GM10266 (cell line): ENCODE data around the gene SAP30BP.

Source experiments
- DNase-seq: peaks from one replicate; pipeline ENCODE4 v3.0.0; 2012; ENCODE audit errors: extremely low spot score
- CTCF ChIP-seq: IDR thresholded peaks from 2 replicates; pipeline ENCODE4 v1.5.1; 2012; ENCODE audit warnings: mild to moderate bottlenecking, low read depth; ENCODE audit not compliant: control insufficient read depth, insufficient read depth; ENCODE audit errors: missing control alignments

Gene SAP30BP

GRCh38 chr17:75694536-75694935 lies 27.4 kb downstream of the SAP30BP start:
- DNase-seq: no peak

GRCh38 chr17:75695141-75695829 lies 28.1 kb downstream of the SAP30BP start:
- no peak for DNase-seq
- TF ChIP-seq CTCF: no peak

More at GRCh38 chr17:75694536-75694935, 27.4 kb downstream of the SAP30BP start:
- TF ChIP-seq CTCF: no peak

- no peak for TF ChIP-seq CTCF
- DNase-seq: no peak
These were observed 28.7 kb downstream of the SAP30BP start for GRCh38 chr17:75695830-75696271.

GRCh38 chr17:75697651-75698291 lies 30.6 kb downstream of the SAP30BP start:
- TF ChIP-seq CTCF: no peak
- no peak for DNase-seq

- TF ChIP-seq CTCF: no peak
- DNase-seq: no peak
These were observed 31.5 kb downstream of the SAP30BP start for GRCh38 chr17:75698659-75699058.

GRCh38 chr17:75701288-75701687 lies 34.1 kb downstream of the SAP30BP start:
- no peak for DNase-seq
- no peak for TF ChIP-seq CTCF

GRCh38 chr17:75703191-75703590 lies 36.1 kb downstream of the SAP30BP start:
- DNase-seq: no peak
- TF ChIP-seq CTCF: no peak
